Epithelial cell of esophagus (primary cell): ENCODE data around the gene RXRB.

Source experiments
- DNase-seq: peaks from one replicate; pipeline ENCODE4 v3.0.0; 2010; ENCODE audit warnings: low read depth
- H3K4me3 ChIP-seq: 2 replicates; pipeline ENCODE4 v1.5.1; 2011; ENCODE audit warnings: mild to moderate bottlenecking, low read length, control low read depth
- CTCF ChIP-seq: IDR thresholded peaks from 2 replicates; pipeline ENCODE4 v1.5.1; 2011; ENCODE audit warnings: low read depth, mild to moderate bottlenecking, low read length, control low read depth, inconsistent platforms; ENCODE audit not compliant: insufficient read depth; ENCODE audit errors: missing control alignments

Gene RXRB

GRCh38 chr6:33165581-33166258, 34.7 kb downstream of the RXRB start:
- no peak overlapping the region for H3K4me3 ChIP-seq

DNA sequence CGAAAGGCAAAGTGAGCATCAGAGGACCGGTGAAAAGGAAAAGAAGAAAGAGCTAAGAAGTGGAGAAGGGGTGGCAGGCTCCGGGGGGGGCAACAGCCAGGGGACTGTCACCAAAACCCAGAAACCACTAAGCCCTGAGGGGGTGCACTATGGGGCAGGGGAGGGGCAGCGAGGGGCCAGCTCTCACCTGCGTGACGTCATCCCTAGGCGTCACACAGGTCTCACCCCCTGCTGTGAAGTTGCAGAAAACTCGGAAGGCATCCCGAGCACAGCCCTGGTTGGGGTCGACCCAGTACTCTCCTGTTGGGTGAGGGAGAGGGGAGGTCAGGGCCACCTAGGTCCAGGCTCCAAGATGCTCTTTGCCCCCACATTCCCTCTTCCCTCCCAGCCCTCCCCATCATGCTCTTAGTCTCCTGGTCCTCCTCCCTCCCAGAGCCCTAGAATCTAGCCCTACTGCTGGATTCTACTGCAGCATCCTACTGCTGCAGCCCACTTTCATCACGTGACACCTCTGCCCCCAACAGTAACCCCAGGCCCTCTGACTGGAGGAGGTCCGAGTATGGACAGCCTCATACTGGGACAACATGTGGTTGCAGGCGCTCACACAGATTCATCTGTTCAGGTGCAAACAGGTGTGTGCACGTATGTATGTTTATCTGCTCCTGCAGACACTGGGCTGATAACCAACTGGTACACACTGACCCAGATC, 35.6 kb downstream of the RXRB start:
- no peak for TF ChIP-seq CTCF

More at GRCh38 chr6:33165581-33166258, 34.7 kb downstream of the RXRB start:
- no peak for DNase-seq
- no peak for TF ChIP-seq CTCF

GRCh38 chr6:33164176-33164575, 36.3 kb downstream of the RXRB start:
- H3K4me3 ChIP-seq = no peak overlapping the region
- no peak for DNase-seq
- no peak for TF ChIP-seq CTCF

More for the DNA sequence above, 35.6 kb downstream of the RXRB start:
- DNase-seq = no peak
- no peak overlapping the region for H3K4me3 ChIP-seq

- H3K4me3 ChIP-seq = no peak overlapping the region
- no peak for DNase-seq
- TF ChIP-seq CTCF = no peak
Measured at GRCh38 chr6:33163540-33163939, 36.9 kb downstream of the RXRB start.

GRCh38 chr6:33161354-33162331, 38.8 kb downstream of the RXRB start:
- DNase-seq = peak; percentile 59
- TF ChIP-seq CTCF = peak; percentile 78
- H3K4me3 ChIP-seq = peak overlapping the region; percentile 52

DNA sequence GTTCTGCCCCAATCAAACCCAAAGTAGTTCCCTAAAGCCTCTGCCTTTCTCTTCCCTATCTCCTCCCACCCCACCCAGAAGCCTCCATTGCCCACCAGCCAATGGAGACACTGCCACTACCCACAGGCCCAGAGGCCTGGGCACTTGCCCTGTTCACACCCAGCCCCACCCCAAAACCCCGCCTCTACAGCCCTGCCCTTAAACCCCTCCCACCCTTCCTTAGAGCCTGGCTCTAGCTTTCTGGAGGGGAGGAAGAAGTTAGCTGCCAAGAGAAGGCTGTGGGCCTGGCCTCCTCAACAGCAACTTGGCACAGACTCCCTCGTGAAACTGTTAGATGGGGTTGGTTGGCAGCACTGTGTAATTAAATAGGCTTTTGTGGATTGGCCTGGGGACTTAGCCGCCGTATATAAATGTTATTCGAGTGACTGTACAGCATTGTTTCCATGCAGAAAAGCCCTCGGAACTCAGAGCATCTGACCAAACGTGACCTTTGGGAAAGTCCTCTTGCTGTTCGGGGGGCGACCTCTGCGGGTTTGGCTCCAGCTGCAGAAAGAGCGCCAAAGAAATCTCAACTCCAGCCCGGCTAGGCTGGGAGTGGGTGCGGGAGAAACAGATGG, 39.6 kb downstream of the RXRB start:
- H3K4me3 ChIP-seq = no peak overlapping the region
- peak; percentile 19 for DNase-seq
- TF ChIP-seq CTCF = no peak
